GM18951 (cell line): ENCODE data around the gene USP40.

Experiments
- POLR2A ChIP-seq: IDR thresholded peaks from 4 replicates; pipeline ENCODE4 v1.6.1; 2011; ENCODE audit warnings: mild to moderate bottlenecking; ENCODE audit not compliant: insufficient read length, insufficient read depth; ENCODE audit errors: extremely low read depth
- in situ Hi-C: fragments of 300-500 bp; cut with MboI; formaldehyde crosslinking; loops from one replicate; pipeline ENCODE4 v1.12.0; 2022; ENCODE audit warnings: low sequenced_read_pairs, mixed read lengths, inconsistent platforms; ENCODE audit not compliant: unreplicated experiment

The USP40 gene

GRCh38 chr2:233461481-233461891, 105.1 kb downstream of the USP40 start:
- in situ Hi-C loops = loop anchor here (10.0 kb wide), 1 partner anchor 343 kb away; no protein-coding TSS in a partner anchor
- TF ChIP-seq POLR2A = no peak

- no peak for TF ChIP-seq POLR2A
- in situ Hi-C loops = loop anchor here (10.0 kb wide), 1 partner anchor 344 kb away; no protein-coding TSS in a partner anchor
Observed at GRCh38 chr2:233460726-233461441, 105.7 kb downstream of the USP40 start.

GRCh38 chr2:233459426-233459825, 107.2 kb downstream of the USP40 start:
- in situ Hi-C loops = no loop called here
- TF ChIP-seq POLR2A = no peak

GRCh38 chr2:233458826-233459225, 107.8 kb downstream of the USP40 start:
- in situ Hi-C loops = no loop called here

GRCh38 chr2:233458031-233458610, 108.5 kb downstream of the USP40 start:
- TF ChIP-seq POLR2A = no peak
- in situ Hi-C loops = no loop called here

More at GRCh38 chr2:233458826-233459225, 107.8 kb downstream of the USP40 start:
- no peak for TF ChIP-seq POLR2A

GRCh38 chr2:233457356-233457755, 109.2 kb downstream of the USP40 start:
- in situ Hi-C loops = no loop called here
- TF ChIP-seq POLR2A = no peak

- no peak for TF ChIP-seq POLR2A
- in situ Hi-C loops = no loop called here
Observed at GRCh38 chr2:233456934-233457333, 109.6 kb downstream of the USP40 start.

GRCh38 chr2:233456111-233456510, 110.5 kb downstream of the USP40 start:
- in situ Hi-C loops = no loop called here
- TF ChIP-seq POLR2A = no peak

GRCh38 chr2:233455491-233455890, 111.1 kb downstream of the USP40 start:
- TF ChIP-seq POLR2A = no peak
- in situ Hi-C loops = no loop called here

GRCh38 chr2:233455006-233455405, 111.6 kb downstream of the USP40 start:
- in situ Hi-C loops = no loop called here
- no peak for TF ChIP-seq POLR2A

- TF ChIP-seq POLR2A = no peak
- in situ Hi-C loops = no loop called here
Observed at GRCh38 chr2:233453916-233454315, 112.7 kb downstream of the USP40 start.

GRCh38 chr2:233453111-233453915, 113.3 kb downstream of the USP40 start:
- no peak for TF ChIP-seq POLR2A
- in situ Hi-C loops = no loop called here

GRCh38 chr2:233451950-233452349, 114.6 kb downstream of the USP40 start:
- in situ Hi-C loops = no loop called here
- TF ChIP-seq POLR2A = no peak
